Common myeloid progenitor, CD34-positive (primary cell): ENCODE results near the gene DPM1.
A peak's percentile ranks its signal among the peaks of the same experiment; 100 is the strongest.

ENCODE experiments used
- CTCF ChIA-PET: fragments of 350-600 bp; sonication (Branson Sonifier 250); formaldehyde crosslinking; loops from one replicate; lab custom pipeline; 2021; ENCODE audit warnings: antibody characterized with exemption; lab: Charles Lee
- POLR2A ChIA-PET: fragments of 350-600 bp; sonication (Branson Sonifier 250); formaldehyde crosslinking; loops from one replicate; lab custom pipeline; 2021; ENCODE audit warnings: antibody characterized with exemption; lab: Charles Lee
- DNase-seq, 3 donors: peaks; one replicate each; pipeline versions ENCODE4 v3.0.0 to v3.0.0-alpha.2; 2013
- H3K27ac ChIP-seq, 2 experiments: 1 replicate in 1 of 2; 2 replicates in 1 of 2; pipeline ENCODE4 v1.7.0; 2013; ENCODE audit warnings: inconsistent platforms in 2 of 2, low read length in 2 of 2, mild to moderate bottlenecking in 2 of 2, low read depth in 1 of 2, moderate library complexity in 1 of 2; ENCODE audit not compliant: severe bottlenecking in 2 of 2, insufficient read depth in 1 of 2, poor library complexity in 1 of 2
- H3K27me3 ChIP-seq, 5 experiments: replicated peaks in 2 of 5; 1 replicate in 3 of 5; 2 replicates in 2 of 5; pipeline versions ENCODE4 v1.6.1 to v1.7.0; 2013; ENCODE audit warnings: low read length in 4 of 5, mild to moderate bottlenecking in 2 of 5, moderate library complexity in 2 of 5, inconsistent platforms in 1 of 5; ENCODE audit not compliant: insufficient read depth in 5 of 5, control insufficient read depth in 4 of 5
- H3K36me3 ChIP-seq, 4 experiments: 1 replicate in 2 of 4; 2 replicates in 2 of 4; pipeline versions ENCODE4 v1.6.1 to v1.7.0; 2013; ENCODE audit warnings: low read length in 3 of 4, control low read depth in 1 of 4, mild to moderate bottlenecking in 1 of 4; ENCODE audit not compliant: control insufficient read depth in 4 of 4, insufficient read depth in 4 of 4
- H3K4me1 ChIP-seq, 4 experiments: 1 replicate in 3 of 4; 2 replicates in 1 of 4; pipeline versions ENCODE4 v1.6.1 to v1.7.1; 2013; ENCODE audit warnings: low read length in 3 of 4, mild to moderate bottlenecking in 3 of 4, control low read depth in 1 of 4, inconsistent platforms in 1 of 4, moderate library complexity in 1 of 4; ENCODE audit not compliant: control insufficient read depth in 4 of 4, insufficient read depth in 4 of 4; ENCODE audit errors: control extremely low read depth in 1 of 4
- H3K4me3 ChIP-seq, 7 experiments: 1 replicate in 4 of 7; 2 replicates in 3 of 7; pipeline versions ENCODE4 v1.5.1 to v1.7.0; 2013; ENCODE audit warnings: mild to moderate bottlenecking in 7 of 7, low read length in 6 of 7, moderate library complexity in 6 of 7, inconsistent platforms in 2 of 7, low read depth in 2 of 7, control low read depth in 1 of 7; ENCODE audit not compliant: insufficient read depth in 4 of 7, control insufficient read depth in 1 of 7; ENCODE audit errors: extremely low read depth in 1 of 7
- H3K9me3 ChIP-seq, 5 experiments: 1 replicate in 4 of 5; 2 replicates in 1 of 5; pipeline versions ENCODE4 v1.6.1 to v1.7.1; 2013; ENCODE audit warnings: low read length in 4 of 5, mild to moderate bottlenecking in 2 of 5, inconsistent platforms in 1 of 5, low read depth in 1 of 5, moderate library complexity in 1 of 5; ENCODE audit not compliant: control insufficient read depth in 4 of 5, insufficient read depth in 2 of 5; ENCODE audit errors: control extremely low read depth in 1 of 5
- WGBS: methylation state at CpG from one replicate; pipeline ENCODE4 v1.1.5; 2013; ENCODE audit not compliant: insufficient coverage; 5-methylcytosine and 5-hydroxymethylcytosine counted together

DPM1 gene

GRCh38 chr20:50932016-50932485 is 26.3 kb downstream of the DPM1 start:
- no peaks in the 10 kb centered on the region for H3K9me3 ChIP-seq
- peaks cover 18 to 34% (median 26%) of the 10 kb centered on the region in 4 experiments for H3K4me1 ChIP-seq
- peak overlapping the region in 1 of 2 experiments; percentile 99 for H3K27ac ChIP-seq
- WGBS = 69% methylated on average over 6 of the region's 6 CpGs
- no peaks in the 10 kb centered on the region for H3K27me3 ChIP-seq
- peak overlapping the region in 6 of 7 experiments; percentile 21 to 88 (median 71) for H3K4me3 ChIP-seq
- CTCF ChIA-PET = interaction anchor here (1.0 to 5.0 kb wide), 12 partner anchors 11 to 141 kb away, joined by 3 to 33 read pairs (median 4); partner anchors contain the start of gene BCAS4
- no peak for DNase-seq
- POLR2A ChIA-PET = interaction anchor here (0.6 to 2.3 kb wide), 9 partner anchors 9 to 609 kb away, joined by 3 to 20 read pairs (median 5); partner anchors contain the start of genes BCAS4, DPM1 and MOCS3
- peaks cover 13 to 52% (median 29%) of the 10 kb centered on the region in 4 experiments for H3K36me3 ChIP-seq

GRCh38 chr20:50931306-50932015 is 26.9 kb downstream of the DPM1 start, which contains the start of gene ADNP:
Gene ADNP (minus strand): TSS chr20:50931437. CDS start chr20:50903996, 27,441 bp downstream.
- H3K36me3 ChIP-seq = peaks cover 12 to 56% (median 26%) of the 10 kb centered on the region in 4 experiments
- H3K9me3 ChIP-seq = no peaks in the 10 kb centered on the region
- peak within 1 kb of the TSS; percentile 81 to 96 (median 91) for H3K4me3 ChIP-seq
- under 1% methylated on average over 31 of the region's 58 CpGs for WGBS
- POLR2A ChIA-PET = interaction anchor here (0.6 to 2.3 kb wide), 10 partner anchors 8 to 609 kb away, joined by 3 to 20 read pairs (median 4); partner anchors contain the start of genes BCAS4, DPM1 and MOCS3
- peak within 1 kb of the TSS; percentile 97 to 99 for H3K27ac ChIP-seq
- CTCF ChIA-PET = interaction anchor here (0.8 to 5.0 kb wide), 16 partner anchors 11 to 143 kb away, joined by 3 to 33 read pairs (median 4); partner anchors contain the start of gene BCAS4
- H3K4me1 ChIP-seq = peaks cover 18 to 35% (median 27%) of the 10 kb centered on the region in 4 experiments
- H3K27me3 ChIP-seq = no peaks in the 10 kb centered on the region
- peak; percentile 98 to 99 (median 98) for DNase-seq

GRCh38 chr20:50930976-50931305 is 27.4 kb downstream of the DPM1 start:
- no peak for DNase-seq
- WGBS = no CpG with 5 or more reads among the region's 45 CpGs
- Histone ChIP-seq H3K4me3 (peak overlapping the region; percentile 61 to 96 (median 87)), H3K27ac (peak overlapping the region; percentile 97 to 99), H3K4me1 (peaks cover 18 to 37% (median 27%) of the 10 kb centered on the region in 4 experiments), H3K9me3 (no peaks in the 10 kb centered on the region), H3K27me3 (no peaks in the 10 kb centered on the region), H3K36me3 (peaks cover 12 to 54% (median 26%) of the 10 kb centered on the region in 4 experiments)
- ChIA-PET POLR2A (interaction anchor here (0.8 to 2.3 kb wide), 9 partner anchors 8 to 140 kb away, joined by 3 to 20 read pairs (median 5); partner anchors contain the start of genes BCAS4, DPM1 and MOCS3), CTCF (interaction anchor here (0.8 to 5.0 kb wide), 14 partner anchors 10 to 143 kb away, joined by 3 to 33 read pairs (median 4); partner anchors contain the start of gene BCAS4)

- ChIA-PET POLR2A (interaction anchor here (1.4 to 2.3 kb wide), 2 partner anchors 14 to 136 kb away, joined by 6 to 15 read pairs; partner anchors contain the start of gene BCAS4), CTCF (interaction anchor here (0.5 to 6.9 kb wide), 21 partner anchors 10 to 140 kb away, joined by 3 to 44 read pairs (median 6); partner anchors contain the start of genes BCAS4 and MOCS3)
- Histone ChIP-seq H3K4me3 (peak overlapping the region; percentile 81 to 96 (median 91)), H3K36me3 (peaks cover 12 to 53% (median 24%) of the 10 kb centered on the region in 4 experiments), H3K4me1 (peaks cover 18 to 37% (median 27%) of the 10 kb centered on the region in 4 experiments), H3K27me3 (no peaks in the 10 kb centered on the region), H3K27ac (peak overlapping the region; percentile 64 to 99), H3K9me3 (no peaks in the 10 kb centered on the region)
- no peak for DNase-seq
- WGBS = 0% methylated on average over 53 of the region's 79 CpGs
These were observed 28.0 kb downstream of the DPM1 start for GRCh38 chr20:50930139-50930975.

DNA sequence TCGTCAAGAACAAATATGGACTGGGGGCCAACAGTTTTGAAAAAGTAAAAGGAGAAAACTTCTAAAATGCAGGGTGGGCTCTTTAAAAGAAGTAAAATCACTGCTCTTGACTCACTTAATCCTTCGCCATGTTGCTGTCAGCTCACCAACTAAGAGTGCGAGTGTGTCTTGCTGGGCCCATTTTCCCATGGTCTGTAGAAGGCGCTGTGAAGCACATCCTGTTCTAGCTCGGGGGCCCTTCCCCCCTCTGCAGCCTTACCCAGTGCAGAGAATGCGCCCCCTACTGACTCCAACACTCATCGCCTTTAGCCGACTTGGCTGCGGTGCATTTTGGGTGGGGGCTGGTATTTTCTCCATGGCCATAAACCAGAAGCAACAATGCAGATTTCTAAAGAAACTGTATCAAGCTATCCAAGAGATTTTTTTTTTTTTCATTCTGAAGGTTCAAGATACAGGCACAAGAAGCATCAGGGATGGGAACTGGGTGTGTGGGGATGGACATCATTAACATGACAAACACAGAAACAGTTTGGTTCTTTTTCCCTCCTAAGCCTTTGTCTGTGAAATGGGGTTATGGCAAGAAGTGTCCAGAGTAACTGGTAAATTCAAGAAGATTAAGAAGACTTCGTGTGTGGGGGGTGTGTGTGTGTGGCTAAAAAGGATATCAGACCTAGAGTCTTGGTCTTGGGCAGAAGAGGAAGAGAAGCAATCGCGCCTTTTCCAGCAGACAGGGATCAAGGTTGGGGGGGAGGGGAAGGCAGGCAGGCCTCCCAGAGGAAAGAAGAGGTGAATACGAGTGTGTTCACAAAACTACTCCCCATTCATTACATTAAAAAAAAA is 28.8 kb downstream of the DPM1 start:
- H3K27me3 ChIP-seq = no peaks in the 10 kb centered on the region
- peaks cover 18 to 37% (median 27%) of the 10 kb centered on the region in 4 experiments for H3K4me1 ChIP-seq
- CTCF ChIA-PET = interaction anchor here (0.5 to 6.9 kb wide), 21 partner anchors 9 to 139 kb away, joined by 3 to 44 read pairs (median 5); partner anchors contain the start of genes BCAS4 and MOCS3
- peaks cover 11 to 53% (median 20%) of the 10 kb centered on the region in 4 experiments for H3K36me3 ChIP-seq
- POLR2A ChIA-PET = interaction anchor here (0.8 to 2.3 kb wide), 4 partner anchors 11 to 135 kb away, joined by 3 to 15 read pairs (median 5); partner anchors contain the start of genes BCAS4 and DPM1
- peak overlapping the region; percentile 26 to 93 (median 88) for H3K4me3 ChIP-seq
- 19% methylated on average over 9 of the region's 13 CpGs for WGBS
- H3K9me3 ChIP-seq = no peaks in the 10 kb centered on the region
- H3K27ac ChIP-seq = peak overlapping the region; percentile 64 to 79
- peak; percentile 98 to 99 (median 98) for DNase-seq
